Stimulated activated CD8-positive, alpha-beta memory T cell treated with anti-CD3 and anti-CD28 coated beads, Interleukin-4, amount 100 ng/mL, for 4 hours (primary cell): ENCODE data around the gene RAB30.
"Not testable (repeated sequence)": the region's sequence is repeated elsewhere in the genome, so short reads cannot be mapped to it uniquely, and the experiment has no call there.

Experiments used
- DNase-seq, 2 donors: peaks; one replicate each; pipeline ENCODE4 v3.0.0-alpha.2; 2020; ENCODE audit warnings: low read depth in 2 of 2, low spot score in 1 of 2

RAB30 gene

GRCh38 chr11:82988936-82989627 lies 82.6 kb downstream of the RAB30 start:
- DNase-seq: no peak

DNA sequence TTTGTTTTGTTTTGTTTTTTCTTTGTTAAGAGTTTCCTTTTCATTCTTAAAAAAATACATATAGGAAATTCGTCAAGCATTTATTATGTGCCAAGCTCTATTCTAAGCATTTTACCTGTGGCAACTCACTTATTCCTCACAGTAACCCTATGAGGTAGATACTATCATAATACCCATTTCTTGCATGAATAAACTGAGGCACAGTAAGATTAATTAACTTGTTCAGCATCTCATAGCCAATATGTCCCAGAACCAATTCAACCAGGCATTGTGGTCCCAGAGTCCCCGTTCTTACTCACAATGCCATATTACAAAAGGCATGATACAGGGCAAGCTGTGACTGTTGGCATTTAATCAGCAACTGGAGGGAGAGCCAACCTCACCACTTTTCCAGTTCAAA lies 83.7 kb downstream of the RAB30 start:
- no peak for DNase-seq

GRCh38 chr11:82986446-82986845 lies 85.3 kb downstream of the RAB30 start:
- DNase-seq: no peak

DNA sequence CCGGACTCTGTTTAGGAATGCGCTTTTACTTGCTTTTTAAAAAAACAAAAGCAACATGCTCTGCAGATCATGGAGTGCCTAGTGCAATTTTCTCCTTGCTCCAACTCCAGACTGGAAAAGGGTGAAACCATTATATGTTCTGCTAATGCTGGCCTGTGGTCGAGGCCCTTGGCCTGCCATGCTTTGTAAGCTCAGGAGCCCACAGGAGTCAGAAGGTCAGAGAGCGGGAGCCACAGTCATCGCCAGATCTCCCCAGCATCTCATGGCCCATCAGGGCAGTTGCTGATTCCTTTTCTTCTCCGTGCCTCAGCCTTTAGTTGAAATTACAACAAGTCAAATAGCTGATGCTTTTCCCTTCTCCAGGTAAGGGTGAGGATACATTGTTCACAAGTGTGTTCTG lies 89.8 kb downstream of the RAB30 start:
- DNase-seq: no peak

- no peak for DNase-seq
These were observed 90.8 kb downstream of the RAB30 start for GRCh38 chr11:82980947-82981346.

- no peak for DNase-seq
These were observed 91.4 kb downstream of the RAB30 start for GRCh38 chr11:82980292-82980691.

GRCh38 chr11:82979824-82980223 lies 91.9 kb downstream of the RAB30 start:
- DNase-seq: no peak

DNA sequence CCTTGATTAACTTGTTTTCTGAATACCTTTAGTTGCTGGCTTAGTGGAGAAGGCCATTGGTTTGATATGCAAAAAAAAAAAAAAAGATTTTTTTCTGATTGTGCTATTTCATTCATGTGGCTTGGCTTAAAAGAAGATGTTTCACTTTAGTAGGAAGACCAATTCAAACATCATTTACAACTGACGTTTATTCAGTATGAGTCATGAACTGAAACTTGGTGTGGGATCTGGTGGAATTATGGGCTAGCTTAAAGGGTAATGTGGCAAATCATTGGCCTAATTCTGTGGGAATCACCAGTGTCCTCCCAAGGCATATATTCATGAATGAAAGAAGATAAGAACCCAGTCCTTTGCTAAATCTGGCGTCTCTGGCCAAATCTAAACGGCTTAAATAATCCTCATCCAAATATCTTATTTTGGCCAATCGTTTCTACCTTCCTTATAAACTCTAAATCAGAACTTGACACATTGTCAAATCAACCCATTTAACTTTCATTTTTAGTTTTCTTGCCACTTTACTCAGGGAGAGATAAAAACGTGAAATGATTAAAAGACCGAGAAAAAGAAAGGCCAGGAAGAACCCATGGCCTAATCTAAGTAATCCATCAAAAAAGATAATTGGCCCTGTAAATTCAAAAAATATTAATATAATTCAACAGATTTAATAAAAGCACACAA lies 93.1 kb downstream of the RAB30 start:
- DNase-seq: no peak

- no peak for DNase-seq
These were observed 94.9 kb downstream of the RAB30 start for GRCh38 chr11:82976786-82977185.

GRCh38 chr11:82975882-82976281 lies 95.8 kb downstream of the RAB30 start:
- no peak for DNase-seq

- DNase-seq: no peak
These were observed 96.8 kb downstream of the RAB30 start for GRCh38 chr11:82974851-82975250.

DNA sequence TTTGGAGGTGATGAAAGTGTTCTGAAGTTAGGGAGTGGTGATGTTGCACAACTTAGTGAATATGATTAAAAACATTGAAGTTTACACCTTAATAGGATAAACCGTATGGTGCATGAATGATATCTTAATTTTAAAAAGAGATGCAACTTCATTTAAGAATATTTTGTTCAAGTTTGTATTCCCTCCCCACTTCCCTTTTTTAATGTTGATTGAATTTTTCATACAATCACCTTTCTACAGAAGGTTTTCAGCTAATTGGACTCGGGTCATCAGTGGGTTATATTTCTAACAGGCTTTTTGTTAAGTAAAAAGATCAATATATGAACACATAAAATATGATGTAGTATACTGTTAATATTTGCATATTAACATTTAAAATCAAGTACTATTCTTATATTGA lies 97.6 kb downstream of the RAB30 start:
- DNase-seq: no peak

DNA sequence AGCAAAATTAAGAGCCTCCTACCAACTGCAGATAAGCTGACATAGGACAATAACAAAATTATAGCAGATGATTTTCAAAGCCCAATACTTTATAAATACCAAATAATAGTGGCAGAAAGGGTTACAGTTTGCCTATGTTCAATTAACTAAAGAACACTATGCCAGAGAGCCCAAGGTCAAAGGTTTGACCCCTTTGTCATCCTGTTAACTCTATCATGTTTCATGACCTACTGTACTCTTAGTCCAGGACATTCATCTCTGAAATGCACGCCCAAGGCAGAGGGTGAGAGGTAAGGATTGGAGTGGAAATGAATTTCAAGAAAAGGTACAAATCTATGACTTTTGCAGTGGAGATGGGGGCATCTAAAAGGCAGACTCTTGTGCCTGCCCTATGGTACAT lies 99.6 kb downstream of the RAB30 start:
- DNase-seq: no peak

DNA sequence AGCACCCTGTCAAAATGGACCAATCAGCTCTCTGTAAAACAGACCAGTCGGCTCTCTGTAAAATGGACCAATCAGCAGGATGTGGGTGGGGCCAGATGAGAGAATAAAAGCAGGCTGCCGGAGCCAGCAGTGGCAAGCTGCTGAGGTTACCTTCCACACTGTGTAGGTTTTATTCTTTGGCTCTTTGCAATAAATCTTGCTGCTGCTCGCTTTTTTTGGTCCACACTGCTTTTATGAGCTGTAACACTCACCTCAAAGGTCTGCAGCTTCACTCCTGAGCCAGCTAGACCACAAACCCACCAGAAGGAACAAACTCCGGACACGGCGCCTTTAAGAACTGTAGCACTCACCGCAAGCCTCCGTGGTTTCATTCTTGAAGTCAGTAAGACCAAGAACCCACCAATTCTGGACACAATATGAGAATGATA lies 100.2 kb downstream of the RAB30 start:
- DNase-seq: not testable (repeated sequence)

DNA sequence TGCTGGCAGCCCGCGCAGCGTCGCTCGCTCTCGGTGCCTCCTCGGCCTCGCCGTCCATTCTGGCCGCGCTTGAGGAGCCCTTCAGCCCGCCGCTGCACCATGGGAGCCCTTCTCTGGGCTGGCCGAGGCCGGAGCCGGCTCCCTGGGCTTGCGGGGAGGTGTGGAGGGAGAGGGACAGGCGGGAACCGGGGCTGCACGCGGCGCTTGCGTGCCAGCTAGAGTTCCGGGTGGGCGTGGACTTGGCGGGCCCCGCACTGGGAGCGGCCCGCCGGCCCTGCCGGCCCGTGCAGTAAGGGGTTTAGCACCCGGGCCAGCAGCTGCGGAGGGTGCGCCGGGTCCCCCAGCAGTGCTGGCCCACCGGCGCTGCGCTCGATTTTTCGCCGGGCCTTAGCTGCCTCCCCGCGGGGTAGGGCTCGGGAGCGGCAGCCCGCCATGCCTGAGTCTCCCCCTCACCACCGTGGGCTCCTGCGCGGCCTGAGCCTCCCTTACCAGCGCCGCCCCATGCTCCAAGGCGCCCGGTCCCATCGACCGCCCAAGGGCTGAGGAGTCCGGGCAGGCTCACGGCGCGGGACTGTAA lies 101.1 kb downstream of the RAB30 start:
- not testable (repeated sequence) for DNase-seq

DNA sequence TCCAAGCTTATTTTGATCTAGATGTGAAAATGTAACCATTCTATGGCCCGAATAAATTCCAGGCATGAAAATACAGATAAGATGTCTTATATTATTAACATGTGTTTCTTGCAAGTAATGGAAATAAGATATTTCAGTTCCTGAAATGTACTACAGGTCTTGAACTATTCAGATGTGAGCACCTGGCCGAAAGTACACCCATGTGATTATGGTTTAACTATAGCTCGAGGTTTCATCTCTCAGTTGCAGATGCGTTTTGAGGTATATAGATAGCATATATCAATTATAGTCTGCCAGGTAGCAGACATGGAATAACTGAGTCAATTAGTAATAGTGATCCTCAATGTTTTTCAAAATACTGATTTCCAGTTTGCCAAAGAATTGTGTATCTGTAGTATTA lies 101.9 kb downstream of the RAB30 start:
- no peak for DNase-seq

DNA sequence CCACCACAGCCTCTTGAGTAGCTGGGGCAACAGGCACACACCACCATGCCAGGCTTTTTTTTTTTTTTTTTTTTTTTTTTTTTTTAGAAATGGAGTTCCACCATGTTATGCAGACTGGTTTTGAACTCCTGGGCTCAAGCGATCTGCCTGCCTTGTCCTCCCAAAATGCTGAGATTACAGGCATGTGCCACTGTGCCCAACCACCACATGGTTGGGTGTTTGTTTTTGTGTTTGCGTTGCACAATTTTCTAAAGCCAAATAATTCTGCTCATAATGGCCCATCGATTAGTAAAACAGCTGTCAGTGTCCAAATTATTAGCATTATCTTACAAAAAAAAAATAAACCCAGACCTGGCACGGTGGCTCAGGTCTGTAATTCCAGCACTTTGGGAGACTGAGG lies 104.3 kb downstream of the RAB30 start:
- DNase-seq: no peak

GRCh38 chr11:82962021-82962420 lies 109.7 kb downstream of the RAB30 start:
- not testable (repeated sequence) for DNase-seq

- DNase-seq: no peak
These were observed 110.9 kb downstream of the RAB30 start for GRCh38 chr11:82960779-82961143.

- no peak for DNase-seq
These were observed 111.5 kb downstream of the RAB30 start for GRCh38 chr11:82959987-82960778.

DNA sequence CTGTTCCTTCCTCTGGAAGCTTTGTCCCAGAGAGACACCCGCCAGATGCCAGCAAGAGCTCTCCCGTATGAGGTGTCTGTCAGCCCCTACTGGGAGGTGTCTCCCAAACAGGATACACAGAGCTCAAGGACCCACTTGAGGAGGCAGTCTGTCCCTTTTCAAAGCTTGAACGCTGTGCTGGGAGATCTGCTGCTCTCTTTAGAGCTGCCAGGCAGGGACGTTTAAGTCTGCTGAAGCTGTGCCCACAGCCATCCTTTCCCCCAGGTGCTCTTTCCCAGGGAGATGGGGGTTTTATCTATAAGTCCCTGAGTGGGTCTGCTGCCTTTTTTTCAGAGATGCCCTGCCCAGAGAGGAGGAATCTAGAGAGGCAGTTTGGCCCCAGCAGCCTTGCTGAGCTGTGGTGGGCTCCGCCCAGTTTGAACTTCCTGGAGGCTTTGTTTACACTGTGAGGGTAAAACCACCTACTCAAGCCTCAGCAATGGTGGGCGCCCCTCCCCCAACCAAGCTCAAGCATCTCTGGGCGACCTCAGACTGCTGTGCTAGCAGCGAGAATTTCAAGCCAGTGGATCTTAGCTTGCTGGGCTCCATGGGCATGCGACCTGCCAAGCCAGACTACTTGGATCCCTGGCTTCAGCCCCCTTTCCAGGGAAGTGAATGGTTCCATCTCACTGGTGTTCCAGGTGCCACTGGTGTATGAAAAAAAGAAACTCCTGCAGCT lies 115.8 kb downstream of the RAB30 start:
- DNase-seq: peak in 1 of 2 donors; percentile 64
